ENCODE results near the gene APRT.

- TF ChIP-seq CTCF (IDR thresholded peaks at IDR 0.05): no peak
- TF ChIP-seq POLR2A (IDR thresholded peaks at IDR 0.05): no peak
Observed at GRCh38 chr16:88774544-88775393, 37.0 kb downstream of the APRT start.
